OCI-LY3 (cell line): ENCODE data around the gene HMCN1.

Experiments used
- EZH2phosphoT487 ChIP-seq: fragments of 200-600 bp; shearing (Covaris generic); IDR thresholded peaks from 2 replicates; pipeline ENCODE4 v1.6.1; 2018; ENCODE audit warnings: antibody characterized with exemption, mixed run types, low read depth
- TF ChIP-seq, protein P1 (sequence below): fragments of 200-600, 300-600 bp; sonication (generic); IDR thresholded peaks from 2 replicates; pipeline ENCODE4 v1.5.1; 2014; ENCODE audit warnings: antibody characterized with exemption, low read length, low read depth

DNA sequence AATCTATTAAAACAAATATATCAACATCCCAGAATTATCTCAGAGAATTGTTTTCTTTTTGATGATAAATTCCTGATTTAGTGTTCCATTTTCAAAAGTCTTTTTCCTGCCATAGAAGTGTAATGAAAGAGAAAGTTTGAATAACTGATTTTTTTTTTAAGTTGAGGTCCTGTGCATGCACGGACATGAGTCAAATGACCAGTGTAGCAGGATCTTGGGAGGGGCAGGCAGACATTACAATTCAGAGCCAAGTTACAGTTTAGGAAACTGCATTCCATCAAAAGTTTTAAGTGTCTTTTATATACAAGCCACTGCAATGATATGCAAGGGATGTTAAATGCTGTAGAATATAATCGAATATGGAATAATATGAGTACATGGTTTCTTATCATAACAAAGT lies 227.5 kb downstream of the HMCN1 start:
- TF ChIP-seq, protein P1, sequence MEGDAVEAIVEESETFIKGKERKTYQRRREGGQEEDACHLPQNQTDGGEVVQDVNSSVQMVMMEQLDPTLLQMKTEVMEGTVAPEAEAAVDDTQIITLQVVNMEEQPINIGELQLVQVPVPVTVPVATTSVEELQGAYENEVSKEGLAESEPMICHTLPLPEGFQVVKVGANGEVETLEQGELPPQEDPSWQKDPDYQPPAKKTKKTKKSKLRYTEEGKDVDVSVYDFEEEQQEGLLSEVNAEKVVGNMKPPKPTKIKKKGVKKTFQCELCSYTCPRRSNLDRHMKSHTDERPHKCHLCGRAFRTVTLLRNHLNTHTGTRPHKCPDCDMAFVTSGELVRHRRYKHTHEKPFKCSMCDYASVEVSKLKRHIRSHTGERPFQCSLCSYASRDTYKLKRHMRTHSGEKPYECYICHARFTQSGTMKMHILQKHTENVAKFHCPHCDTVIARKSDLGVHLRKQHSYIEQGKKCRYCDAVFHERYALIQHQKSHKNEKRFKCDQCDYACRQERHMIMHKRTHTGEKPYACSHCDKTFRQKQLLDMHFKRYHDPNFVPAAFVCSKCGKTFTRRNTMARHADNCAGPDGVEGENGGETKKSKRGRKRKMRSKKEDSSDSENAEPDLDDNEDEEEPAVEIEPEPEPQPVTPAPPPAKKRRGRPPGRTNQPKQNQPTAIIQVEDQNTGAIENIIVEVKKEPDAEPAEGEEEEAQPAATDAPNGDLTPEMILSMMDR = no peak
- no peak for TF ChIP-seq EZH2phosphoT487
